AG04449 (cell line): Measurements from ENCODE around the gene DPP3.

ENCODE experiments used
- CTCF ChIA-PET: fragments of 350-600 bp; formaldehyde crosslinking; extraction: SDS; loops from one replicate; lab custom pipeline; 2021; ENCODE audit warnings: antibody characterized with exemption; lab: Yijun Ruan, JAX
- POLR2A ChIA-PET: fragments of 400-600, 350-600 bp; formaldehyde crosslinking; extraction: SDS; loops from one replicate; lab custom pipeline; 2020; ENCODE audit warnings: antibody characterized with exemption, inconsistent platforms; lab: Yijun Ruan, JAX
- DNase-seq: peaks from one replicate; pipeline ENCODE4 v3.0.0-alpha.2; 2010; ENCODE audit warnings: low read depth, low spot score
- H3K4me3 ChIP-seq: 2 replicates; pipeline ENCODE4 v1.5.1; 2011; ENCODE audit warnings: low read depth, mild to moderate bottlenecking, control low read depth, low read length
- CTCF ChIP-seq: IDR thresholded peaks from one replicate; pipeline ENCODE4 v1.5.1; 2011; ENCODE audit warnings: mild to moderate bottlenecking, moderate library complexity, low read length, control low read depth, inconsistent platforms; ENCODE audit not compliant: insufficient read depth; ENCODE audit errors: missing control alignments

The DPP3 gene

GRCh38 chr11:66443602-66444001 lies 36.6 kb upstream of the DPP3 start:
- no peak for TF ChIP-seq CTCF
- POLR2A ChIA-PET, result no interaction called here
- CTCF ChIA-PET, result interaction anchor here (1.2 to 1.4 kb wide), 3 partner anchors 13 to 57 kb away, joined by 4 to 5 read pairs (median 4); no protein-coding TSS in a partner anchor
- peak; percentile 75 for DNase-seq
- H3K4me3 ChIP-seq, result no peak overlapping the region

GRCh38 chr11:66447012-66447411 lies 33.2 kb upstream of the DPP3 start:
- H3K4me3 ChIP-seq, result no peak overlapping the region
- ChIA-PET POLR2A (no interaction called here), CTCF (interaction anchor here (1.1 to 1.7 kb wide), 5 partner anchors 8 to 61 kb away, joined by 3 to 8 read pairs (median 3); partner anchors contain the start of genes MRPL11 and PELI3)
- DNase-seq, result no peak
- no peak for TF ChIP-seq CTCF

GRCh38 chr11:66448523-66448922 lies 31.7 kb upstream of the DPP3 start:
- CTCF ChIA-PET, result interaction anchor here (2.4 kb wide), 1 partner anchor 10 kb away, joined by 7 read pairs; the partner anchor contains the start of gene MRPL11
- POLR2A ChIA-PET, result no interaction called here
- DNase-seq, result no peak
- no peak overlapping the region for H3K4me3 ChIP-seq
- no peak for TF ChIP-seq CTCF

- H3K4me3 ChIP-seq, result no peak overlapping the region
- no peak for DNase-seq
- ChIA-PET POLR2A (no interaction called here), CTCF (interaction anchor here (2.4 kb wide), 1 partner anchor 12 kb away, joined by 7 read pairs; the partner anchor contains the start of gene MRPL11)
- TF ChIP-seq CTCF, result no peak
Observed at GRCh38 chr11:66450560-66450959, 29.7 kb upstream of the DPP3 start.

GRCh38 chr11:66451663-66452062 lies 28.6 kb upstream of the DPP3 start:
- ChIA-PET CTCF (interaction anchor here (1.1 kb wide), 1 partner anchor 13 kb away, joined by 3 read pairs; the partner anchor contains the start of gene MRPL11), POLR2A (no interaction called here)
- no peak for TF ChIP-seq CTCF
- H3K4me3 ChIP-seq, result no peak overlapping the region
- DNase-seq, result no peak

GRCh38 chr11:66454247-66454646 lies 26.0 kb upstream of the DPP3 start:
- no peak for DNase-seq
- POLR2A ChIA-PET, result interaction anchor here (0.6 kb wide), 1 partner anchor 26 kb away, joined by 3 read pairs; the partner anchor contains the start of gene DPP3
- CTCF ChIA-PET, result interaction anchor here (1.9 to 2.8 kb wide), 3 partner anchors 15 to 68 kb away, joined by 6 to 12 read pairs (median 8); partner anchors contain the start of gene MRPL11
- no peak for TF ChIP-seq CTCF
- H3K4me3 ChIP-seq, result no peak overlapping the region
